Left colon (tissue), 2 donors: ENCODE data around the gene TCF7L2. TPM values are rescaled to one million over a fixed set of nuclear protein-coding genes. Genes with fewer than 3 reads are reported as not detected.

ENCODE experiments used
- ATAC-seq: fragments of 200-7000 bp; cut with Tn5 transposase; one replicate; pipeline ENCODE4 v1.9.1; 2020; ENCODE audit warnings: mild to moderate bottlenecking, moderate library complexity
- DNase-seq, 2 donors: peaks; one replicate each; pipeline ENCODE4 v3.0.0-alpha.2; 2020
- intact Hi-C, 2 donors: fragments of 100-400 bp; cut with DNase I in 1 of 2; cut with micrococcal nuclease in 1 of 2; formaldehyde crosslinking; loops; one replicate each; pipeline versions ENCODE4 v1.11.2 to v1.14.0; 2022; cut with DNase I, micrococcal nuclease
- total RNA-seq, 2 donors: library from RNA; stranded (reverse); fragmentation: NEBNext Ultra II Directional; extraction: Animal tissue kit (Norgen Biotek cat#: 25700); gene quantifications; one replicate each; pipeline ENCODE4 v1.2.1, GENCODE V29; 2021
- donor health status: DM: no; HTN: no; CAD: no.
- donor health status: DM: yes; HTN: yes; CAD: no.

Gene TCF7L2
- total RNA-seq, 2 donors from 2014 or later, result 114 to 118 TPM

- no peak for ATAC-seq
- intact Hi-C loops, result loop anchor here in 1 of 2 donors (10.0 kb wide), 1 partner anchor 166 kb away; the partner anchor contains the start of gene TCF7L2
- no peak for DNase-seq
Measured at GRCh38 chr10:113121153-113121552, 171.1 kb downstream of the TCF7L2 start.

- no peak for DNase-seq
- intact Hi-C loops, result loop anchor here in 1 of 2 donors (10.0 kb wide), 1 partner anchor 168 kb away; the partner anchor contains the start of gene TCF7L2
- ATAC-seq, result no peak
Measured at GRCh38 chr10:113122947-113123346, 172.9 kb downstream of the TCF7L2 start.

GRCh38 chr10:113124724-113125123, 174.7 kb downstream of the TCF7L2 start:
- ATAC-seq (no peak), DNase-seq (no peak)
- intact Hi-C loops, result loop anchor here in 1 of 2 donors (10.0 kb wide), 1 partner anchor 170 kb away; the partner anchor contains the start of gene TCF7L2

GRCh38 chr10:113125612-113126011, 175.6 kb downstream of the TCF7L2 start:
- ATAC-seq (no peak), DNase-seq (no peak)
- intact Hi-C loops, result loop anchor here in 1 of 2 donors (10.0 kb wide), 1 partner anchor 171 kb away; the partner anchor contains the start of gene TCF7L2

GRCh38 chr10:113126229-113127201, 176.5 kb downstream of the TCF7L2 start:
- ATAC-seq (peak; percentile 99), DNase-seq (peak; percentile 62 to 72)
- intact Hi-C loops, result loop anchor here in 1 of 2 donors (10.0 kb wide), 1 partner anchor 172 kb away; the partner anchor contains the start of gene TCF7L2

GRCh38 chr10:113127261-113127900, 177.3 kb downstream of the TCF7L2 start:
- intact Hi-C loops, result loop anchor here in 1 of 2 donors (10.0 kb wide), 1 partner anchor 173 kb away; the partner anchor contains the start of gene TCF7L2
- ATAC-seq (no peak), DNase-seq (no peak)

- ATAC-seq (no peak), DNase-seq (no peak)
- intact Hi-C loops, result loop anchor here in 1 of 2 donors (10.0 kb wide), 1 partner anchor 173 kb away; the partner anchor contains the start of gene TCF7L2
Measured at GRCh38 chr10:113127901-113128283, 177.8 kb downstream of the TCF7L2 start.

GRCh38 chr10:113128450-113129070, 178.5 kb downstream of the TCF7L2 start:
- no peak for ATAC-seq
- no peak for DNase-seq
- intact Hi-C loops, result loop anchor here in 1 of 2 donors (10.0 kb wide), 1 partner anchor 174 kb away; the partner anchor contains the start of gene TCF7L2

- intact Hi-C loops, result loop anchor here in 1 of 2 donors (10.0 kb wide), 1 partner anchor 174 kb away; the partner anchor contains the start of gene TCF7L2
- ATAC-seq (no peak), DNase-seq (no peak)
Measured at GRCh38 chr10:113129117-113129516, 179.1 kb downstream of the TCF7L2 start.

- no peak for DNase-seq
- no peak for ATAC-seq
- intact Hi-C loops, result loop anchor here in 1 of 2 donors (10.0 kb wide), 1 partner anchor 565 kb away; no protein-coding TSS in a partner anchor
Measured at GRCh38 chr10:113130014-113130641, 180.1 kb downstream of the TCF7L2 start.

GRCh38 chr10:113131613-113132261, 181.7 kb downstream of the TCF7L2 start:
- no peak for DNase-seq
- no peak for ATAC-seq
- intact Hi-C loops, result loop anchor here in 1 of 2 donors (10.0 kb wide), 1 partner anchor 567 kb away; no protein-coding TSS in a partner anchor

GRCh38 chr10:113132591-113133121, 182.6 kb downstream of the TCF7L2 start:
- DNase-seq (no peak), ATAC-seq (no peak)
- intact Hi-C loops, result loop anchor here in 1 of 2 donors (10.0 kb wide), 1 partner anchor 568 kb away; no protein-coding TSS in a partner anchor

- ATAC-seq, result no peak
- DNase-seq, result no peak
- intact Hi-C loops, result loop anchor here in 1 of 2 donors (10.0 kb wide), 1 partner anchor 569 kb away; no protein-coding TSS in a partner anchor
Measured at GRCh38 chr10:113133497-113134115, 183.6 kb downstream of the TCF7L2 start.

GRCh38 chr10:113135025-113135424, 185.0 kb downstream of the TCF7L2 start:
- DNase-seq (no peak), ATAC-seq (no peak)
- intact Hi-C loops, result loop anchor here in 1 of 2 donors (10.0 kb wide), 1 partner anchor 570 kb away; no protein-coding TSS in a partner anchor

- intact Hi-C loops, result loop anchor here in 1 of 2 donors (10.0 kb wide), 1 partner anchor 573 kb away; no protein-coding TSS in a partner anchor
Measured at GRCh38 chr10:113137941-113138685, 188.1 kb downstream of the TCF7L2 start.

More at GRCh38 chr10:113137941-113138685, 188.1 kb downstream of the TCF7L2 start:
- DNase-seq, result no peak
- no peak for ATAC-seq
